NB4 (cell line): ENCODE data around the gene SLMAP.

Source experiments
- POLR2A ChIP-seq: IDR thresholded peaks from 2 replicates; pipeline ENCODE4 v1.6.1; 2011; ENCODE audit warnings: mild to moderate bottlenecking; ENCODE audit not compliant: insufficient read length; ENCODE audit errors: extremely low read depth
- TF ChIP-seq, protein P1 (sequence below): IDR thresholded peaks from one replicate; pipeline ENCODE4 v1.5.1; 2012; ENCODE audit warnings: low read depth, low read length
- TF ChIP-seq, protein P2 (sequence below): IDR thresholded peaks from 2 replicates; pipeline ENCODE4 v1.6.1; 2011; ENCODE audit warnings: low read depth, low read length

DNA sequence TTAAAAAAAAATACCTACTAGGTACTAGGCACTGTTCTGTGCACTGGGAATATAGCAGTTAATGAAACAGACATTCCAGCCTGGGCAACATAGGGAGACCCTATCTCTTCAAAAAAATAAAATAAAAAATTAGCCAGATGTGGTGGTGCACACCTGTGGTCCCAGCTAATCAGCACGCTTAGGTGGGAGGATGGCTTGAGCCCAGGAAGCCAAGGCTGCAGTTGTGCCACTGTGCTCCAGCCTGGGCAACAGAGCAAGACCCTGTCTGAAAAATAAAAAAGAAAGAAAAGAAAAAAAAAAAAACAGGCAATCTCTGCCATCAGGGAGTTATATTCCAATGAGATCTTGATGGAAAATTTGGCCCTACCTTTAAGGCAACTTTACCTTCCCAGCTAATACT, 137.0 kb downstream of the SLMAP start:
- TF ChIP-seq POLR2A: no peak
- TF ChIP-seq, protein P1, sequence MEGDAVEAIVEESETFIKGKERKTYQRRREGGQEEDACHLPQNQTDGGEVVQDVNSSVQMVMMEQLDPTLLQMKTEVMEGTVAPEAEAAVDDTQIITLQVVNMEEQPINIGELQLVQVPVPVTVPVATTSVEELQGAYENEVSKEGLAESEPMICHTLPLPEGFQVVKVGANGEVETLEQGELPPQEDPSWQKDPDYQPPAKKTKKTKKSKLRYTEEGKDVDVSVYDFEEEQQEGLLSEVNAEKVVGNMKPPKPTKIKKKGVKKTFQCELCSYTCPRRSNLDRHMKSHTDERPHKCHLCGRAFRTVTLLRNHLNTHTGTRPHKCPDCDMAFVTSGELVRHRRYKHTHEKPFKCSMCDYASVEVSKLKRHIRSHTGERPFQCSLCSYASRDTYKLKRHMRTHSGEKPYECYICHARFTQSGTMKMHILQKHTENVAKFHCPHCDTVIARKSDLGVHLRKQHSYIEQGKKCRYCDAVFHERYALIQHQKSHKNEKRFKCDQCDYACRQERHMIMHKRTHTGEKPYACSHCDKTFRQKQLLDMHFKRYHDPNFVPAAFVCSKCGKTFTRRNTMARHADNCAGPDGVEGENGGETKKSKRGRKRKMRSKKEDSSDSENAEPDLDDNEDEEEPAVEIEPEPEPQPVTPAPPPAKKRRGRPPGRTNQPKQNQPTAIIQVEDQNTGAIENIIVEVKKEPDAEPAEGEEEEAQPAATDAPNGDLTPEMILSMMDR: no peak
- TF ChIP-seq, protein P2, sequence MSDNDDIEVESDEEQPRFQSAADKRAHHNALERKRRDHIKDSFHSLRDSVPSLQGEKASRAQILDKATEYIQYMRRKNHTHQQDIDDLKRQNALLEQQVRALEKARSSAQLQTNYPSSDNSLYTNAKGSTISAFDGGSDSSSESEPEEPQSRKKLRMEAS: no peak
